Natural killer cell (primary cell): ENCODE data around the gene GLCCI1. TPM values are rescaled to one million over a fixed set of nuclear protein-coding genes. Genes with fewer than 3 reads are reported as not detected.

Source experiments
- ATAC-seq, 3 donors: fragments of 150-1000 bp in 2 of 3; fragments of 200-7000 bp in 1 of 3; cut with Tn5 transposase; 1 replicate in 1 of 3; 2 replicates in 2 of 3; pipeline ENCODE4 v1.10.0; 2021; ENCODE audit warnings: mild to moderate bottlenecking in 2 of 3, moderate library complexity in 2 of 3
- DNase-seq, 2 donors: peaks; one replicate each; pipeline versions ENCODE4 v3.0.0 to v3.0.0-alpha.2; 2013 to 2021; ENCODE audit warnings: mixed read lengths in 1 of 2
- H3K27ac ChIP-seq: one replicate; pipeline ENCODE4 v1.5.1; 2013; ENCODE audit warnings: mild to moderate bottlenecking, low read length
- H3K27me3 ChIP-seq: one replicate; pipeline ENCODE4 v1.6.1; 2013; ENCODE audit warnings: low read length; ENCODE audit not compliant: control insufficient read depth, insufficient read depth
- H3K36me3 ChIP-seq: one replicate; pipeline ENCODE4 v1.6.1; 2013; ENCODE audit warnings: low read length; ENCODE audit not compliant: control insufficient read depth, insufficient read depth
- H3K4me1 ChIP-seq: one replicate; pipeline ENCODE4 v1.6.1; 2013; ENCODE audit warnings: low read length; ENCODE audit not compliant: control insufficient read depth, insufficient read depth
- H3K4me3 ChIP-seq: one replicate; pipeline ENCODE4 v1.5.1; 2013; ENCODE audit warnings: low read length
- H3K9me3 ChIP-seq: one replicate; pipeline ENCODE4 v1.6.1; 2013; ENCODE audit warnings: low read length; ENCODE audit not compliant: control insufficient read depth, insufficient read depth
- H3K27ac Mint-ChIP-seq, 2 donors: one replicate each; pipeline ENCODE4 v1.8.0; 2022; ENCODE audit warnings: mild to moderate bottlenecking in 2 of 2, mixed read lengths in 2 of 2, moderate library complexity in 1 of 2
- H3K27me3 Mint-ChIP-seq, 2 donors: one replicate each; pipeline ENCODE4 v1.8.0; 2022; ENCODE audit warnings: low read depth in 2 of 2, mixed read lengths in 2 of 2
- H3K36me3 Mint-ChIP-seq: one replicate; pipeline ENCODE4 v1.8.0; 2022; ENCODE audit warnings: mixed read lengths
- H3K4me1 Mint-ChIP-seq, 2 donors: one replicate each; pipeline ENCODE4 v1.8.0; 2022; ENCODE audit warnings: mixed read lengths in 2 of 2
- H3K4me3 Mint-ChIP-seq: one replicate; pipeline ENCODE4 v1.8.0; 2022; ENCODE audit warnings: mild to moderate bottlenecking, moderate library complexity, mixed read lengths
- H3K9me3 Mint-ChIP-seq, 2 donors: one replicate each; pipeline ENCODE4 v1.8.0; 2022; ENCODE audit warnings: mixed read lengths in 2 of 2
- CTCF ChIP-seq: fragments of 200-600 bp; IDR thresholded peaks from one replicate; pipeline ENCODE4 v1.8.0; 2022; ENCODE audit warnings: antibody characterized with exemption
- WGBS: methylation state at CpG from one replicate; pipeline ENCODE4 v1.1.7; 2013; ENCODE audit warnings: missing lambda C conversion rate; ENCODE audit not compliant: insufficient coverage; 5-methylcytosine and 5-hydroxymethylcytosine counted together
- intact Hi-C: fragments of 100-400 bp; cut with micrococcal nuclease; formaldehyde crosslinking; loops from one replicate; pipeline ENCODE4 v1.14.2; 2022
- total RNA-seq, 4 donors: library from RNA; stranded (reverse); fragments of 120-200 nt in 1 of 4; gene quantifications; one replicate each; pipeline versions ENCODE4 v1.2.3 to v1.2.4, GENCODE V29; 2013 to 2022

GLCCI1 gene
- total RNA-seq, 3 donors from 2014 or later (not counting 1 experiment from before 2014, with no cell fraction given): 70.5 to 132 (median 79.6) TPM

GRCh38 chr7:8115547-8116402 lies 147.2 kb downstream of the GLCCI1 start:
- intact Hi-C loops: no loop called here
- TF ChIP-seq CTCF: no peak
- DNase-seq (peak in 1 of 2 donors; percentile 31), ATAC-seq (peak in 2 of 3 donors; percentile 33 to 50)
- no peaks in the 10 kb centered on the region for H3K9me3 ChIP-seq
- Mint-ChIP-seq H3K9me3 (no peaks in the 10 kb centered on the region), H3K27ac (peak overlapping the region; percentile 49), H3K4me3 (no peak overlapping the region), H3K27me3 (no peaks in the 10 kb centered on the region), H3K36me3 (no peaks in the 10 kb centered on the region), H3K4me1 (peaks cover 52 to 86% of the 10 kb centered on the region in 2 donors)
- peak overlapping the region; percentile 45 for H3K27ac ChIP-seq
- H3K36me3 ChIP-seq: no peaks in the 10 kb centered on the region
- H3K27me3 ChIP-seq: no peaks in the 10 kb centered on the region
- no peak overlapping the region for H3K4me3 ChIP-seq
- WGBS: 50% methylated on average over 2 of the region's 3 CpGs
- peaks cover 27% of the 10 kb centered on the region for H3K4me1 ChIP-seq

GRCh38 chr7:8117195-8117594 lies 148.6 kb downstream of the GLCCI1 start:
- no peaks in the 10 kb centered on the region for H3K9me3 ChIP-seq
- no peaks in the 10 kb centered on the region for H3K27me3 Mint-ChIP-seq
- DNase-seq (no peak), ATAC-seq (no peak)
- peaks cover 31% of the 10 kb centered on the region for H3K4me1 ChIP-seq
- H3K36me3 ChIP-seq: no peaks in the 10 kb centered on the region
- WGBS: 75% methylated on average over 2 of the region's 2 CpGs
- TF ChIP-seq CTCF: no peak
- H3K27me3 ChIP-seq: no peaks in the 10 kb centered on the region
- H3K9me3 Mint-ChIP-seq: no peaks in the 10 kb centered on the region
- peaks cover 66 to 86% of the 10 kb centered on the region in 2 donors for H3K4me1 Mint-ChIP-seq
- no peak overlapping the region for H3K4me3 ChIP-seq
- H3K27ac ChIP-seq: no peak overlapping the region
- no peak overlapping the region for H3K4me3 Mint-ChIP-seq
- H3K27ac Mint-ChIP-seq: no peak overlapping the region
- H3K36me3 Mint-ChIP-seq: no peaks in the 10 kb centered on the region
- intact Hi-C loops: no loop called here

GRCh38 chr7:8119262-8119661 lies 150.7 kb downstream of the GLCCI1 start:
- no peaks in the 10 kb centered on the region for H3K27me3 Mint-ChIP-seq
- H3K4me1 ChIP-seq: peaks cover 36% of the 10 kb centered on the region
- WGBS: 92% methylated on average over 8 of the region's 8 CpGs
- TF ChIP-seq CTCF: no peak
- no peak overlapping the region for H3K4me3 Mint-ChIP-seq
- no peak overlapping the region for H3K27ac Mint-ChIP-seq
- no peak overlapping the region for H3K4me3 ChIP-seq
- no peak for DNase-seq
- H3K36me3 ChIP-seq: no peaks in the 10 kb centered on the region
- no peak for ATAC-seq
- no peaks in the 10 kb centered on the region for H3K36me3 Mint-ChIP-seq
- H3K27ac ChIP-seq: no peak overlapping the region
- no peaks in the 10 kb centered on the region for H3K9me3 Mint-ChIP-seq
- H3K4me1 Mint-ChIP-seq: peaks cover 64 to 86% of the 10 kb centered on the region in 2 donors
- H3K9me3 ChIP-seq: no peaks in the 10 kb centered on the region
- intact Hi-C loops: no loop called here
- no peaks in the 10 kb centered on the region for H3K27me3 ChIP-seq
